Panc1 (cell line): ENCODE measurements around the gene SLC4A5. TPM values are rescaled to one million over a fixed set of nuclear protein-coding genes. Genes with fewer than 3 reads are reported as not detected.

Experiments used
- ATAC-seq: fragments of 200-7000 bp; cut with Tn5 transposase; 2 replicates; pipeline ENCODE4 v1.9.1; 2020; ENCODE audit warnings: mild to moderate bottlenecking, moderate library complexity
- BruUV-seq: library from RNA; stranded (reverse); fragments of 400-500 nt; replicated peaks from 2 replicates; lab custom pipeline; 2021; lab: Mats Ljungman, UMichigan
- CTCF ChIA-PET: fragments of 300-600 bp; sonication (Branson Sonifier 250); formaldehyde crosslinking; loops from one replicate; lab custom pipeline; 2022; ENCODE audit warnings: antibody characterized with exemption; lab: Charles Lee
- POLR2A ChIA-PET: fragments of 300-600 bp; sonication (Branson Sonifier 250); formaldehyde crosslinking; loops from one replicate; lab custom pipeline; 2022; ENCODE audit warnings: antibody characterized with exemption; lab: Charles Lee
- DNase-seq: peaks from one replicate; pipeline ENCODE4 v3.0.0-alpha.2; 2010; ENCODE audit warnings: low read depth, low spot score
- H3K27ac ChIP-seq: 2 replicates; pipeline ENCODE4 v1.5.1; 2011; ENCODE audit warnings: mild to moderate bottlenecking, low read length, inconsistent platforms
- H3K27me3 ChIP-seq: fragments of 200-500 bp; sonication (Bioruptor generic); 2 replicates; pipeline ENCODE4 v1.6.0; 2014; ENCODE audit warnings: low read length, inconsistent platforms; ENCODE audit not compliant: control insufficient read depth, insufficient read depth
- H3K36me3 ChIP-seq: fragments of 200-500 bp; sonication (Bioruptor generic); 2 replicates; pipeline ENCODE4 v1.5.1; 2014; ENCODE audit warnings: inconsistent platforms, mild to moderate bottlenecking, low read length, moderate library complexity; ENCODE audit not compliant: control insufficient read depth, insufficient read depth
- H3K4me1 ChIP-seq: 2 replicates; pipeline ENCODE4 v1.5.1; 2011; ENCODE audit warnings: inconsistent platforms, mild to moderate bottlenecking, low read length, moderate library complexity; ENCODE audit not compliant: control insufficient read depth, insufficient read depth
- H3K4me3 ChIP-seq, 2 experiments: 2 replicates each; pipeline ENCODE4 v1.5.1; 2011 to 2012; ENCODE audit warnings: low read depth in 2 of 2, low read length in 2 of 2, mild to moderate bottlenecking in 2 of 2, inconsistent platforms in 1 of 2, moderate library complexity in 1 of 2
- H3K9me3 ChIP-seq: fragments of 200-500 bp; sonication (Bioruptor generic); 2 replicates; pipeline ENCODE4 v1.5.1; 2014; ENCODE audit warnings: low read depth, mild to moderate bottlenecking, inconsistent platforms, low read length, moderate library complexity; ENCODE audit not compliant: control insufficient read depth, insufficient read depth
- CTCF ChIP-seq: fragments of 450-650 bp; IDR thresholded peaks from 2 replicates; pipeline ENCODE4 v1.5.1; 2017; ENCODE audit warnings: mild to moderate bottlenecking
- POLR2AphosphoS5 ChIP-seq: IDR thresholded peaks from 2 replicates; pipeline ENCODE4 v1.6.1; 2012; ENCODE audit warnings: mild to moderate bottlenecking, low read depth, low read length, moderate library complexity
- REST ChIP-seq, 2 experiments: IDR thresholded peaks; 2 replicates each; pipeline ENCODE4 v1.6.1; 2011 to 2012; ENCODE audit warnings: low read depth in 2 of 2, control low read depth in 1 of 2, low read length in 1 of 2, mild to moderate bottlenecking in 1 of 2, moderate library complexity in 1 of 2; ENCODE audit not compliant: insufficient read depth in 1 of 2
- SIN3A ChIP-seq: IDR thresholded peaks from 2 replicates; pipeline ENCODE4 v1.6.1; 2012; ENCODE audit warnings: low read depth, mild to moderate bottlenecking, low read length, moderate library complexity, borderline replicate concordance; ENCODE audit not compliant: insufficient read depth
- TCF7L2 ChIP-seq: IDR thresholded peaks from 2 replicates; pipeline ENCODE4 v1.6.1; 2011; ENCODE audit warnings: mild to moderate bottlenecking, low read depth, low read length, inconsistent platforms
- in situ Hi-C: cut with HindIII; loops from 2 replicates; pipeline ENCODE4 v1.10.0; 2016; ENCODE audit warnings: low sequenced_read_pairs, low pct_unique_long_range_greater_than_20kb
- intact Hi-C: fragments of 100-400 bp; cut with micrococcal nuclease; formaldehyde crosslinking; loops from one replicate; pipeline ENCODE4 v1.10.0; 2022; ENCODE audit not compliant: unreplicated experiment
- total RNA-seq: library from RNA; stranded (reverse); gene quantifications from one replicate; pipeline ENCODE4 v1.2.1, GENCODE V29; 2021; ENCODE audit not compliant: unreplicated experiment

The SLC4A5 gene
- total RNA-seq, 1 experiment from 2014 or later: 1.2 TPM

GRCh38 chr2:74238879-74239278 is 104.3 kb downstream of the SLC4A5 start:
- ATAC-seq (no peak), DNase-seq (no peak)
- TF ChIP-seq POLR2AphosphoS5 (no peak), REST (IDR thresholded peaks at IDR 0.05; ENCODE audit: insufficient read depth in 1 of 2, low read depth in 2 of 2, low read length in 1 of 2) (no peak), TCF7L2 (no peak), SIN3A (no peak), CTCF (no peak)
- no peaks in the 10 kb centered on the region for H3K9me3 ChIP-seq
- BruUV-seq: no TSS peak
- no peaks in the 10 kb centered on the region for H3K27me3 ChIP-seq
- ChIA-PET CTCF (no interaction called here), POLR2A (no interaction called here)
- intact Hi-C loops (no loop called here), in situ Hi-C loops (no loop called here)
- H3K36me3 ChIP-seq: no peaks in the 10 kb centered on the region
- no peaks in the 10 kb centered on the region for H3K4me1 ChIP-seq
- H3K27ac ChIP-seq: no peak overlapping the region
- H3K4me3 ChIP-seq: no peak overlapping the region

GRCh38 chr2:74235041-74235440 is 108.2 kb downstream of the SLC4A5 start:
- no peak for TF ChIP-seq POLR2AphosphoS5
- no peak for TF ChIP-seq SIN3A
- TF ChIP-seq REST (IDR thresholded peaks at IDR 0.05; ENCODE audit: insufficient read depth in 1 of 2, low read depth in 2 of 2, low read length in 1 of 2): no peak
- TF ChIP-seq TCF7L2: no peak
- no peak for TF ChIP-seq CTCF
- in situ Hi-C loops: no loop called here
- ChIA-PET CTCF (no interaction called here), POLR2A (no interaction called here)
- ATAC-seq (no peak), DNase-seq (no peak)
- Histone ChIP-seq H3K4me1 (no peaks in the 10 kb centered on the region), H3K36me3 (no peaks in the 10 kb centered on the region), H3K27me3 (no peaks in the 10 kb centered on the region), H3K27ac (no peak overlapping the region), H3K9me3 (no peaks in the 10 kb centered on the region), H3K4me3 (no peak overlapping the region)
- intact Hi-C loops: no loop called here
- no TSS peak for BruUV-seq
